Panc1 (cell line): ENCODE results near the gene RASGRP2. TPM values are rescaled to one million over a fixed set of nuclear protein-coding genes. Genes with fewer than 3 reads are reported as not detected.

Experiments
- ATAC-seq: fragments of 200-7000 bp; cut with Tn5 transposase; 2 replicates; pipeline ENCODE4 v1.9.1; 2020; ENCODE audit warnings: mild to moderate bottlenecking, moderate library complexity
- BruUV-seq: library from RNA; stranded (reverse); fragments of 400-500 nt; replicated peaks from 2 replicates; lab custom pipeline; 2021; lab: Mats Ljungman, UMichigan
- CTCF ChIA-PET: fragments of 300-600 bp; sonication (Branson Sonifier 250); formaldehyde crosslinking; loops from one replicate; lab custom pipeline; 2022; ENCODE audit warnings: antibody characterized with exemption; lab: Charles Lee
- POLR2A ChIA-PET: fragments of 300-600 bp; sonication (Branson Sonifier 250); formaldehyde crosslinking; loops from one replicate; lab custom pipeline; 2022; ENCODE audit warnings: antibody characterized with exemption; lab: Charles Lee
- DNase-seq: peaks from one replicate; pipeline ENCODE4 v3.0.0-alpha.2; 2010; ENCODE audit warnings: low read depth, low spot score
- H3K27ac ChIP-seq: 2 replicates; pipeline ENCODE4 v1.5.1; 2011; ENCODE audit warnings: mild to moderate bottlenecking, low read length, inconsistent platforms
- H3K27me3 ChIP-seq: fragments of 200-500 bp; sonication (Bioruptor generic); 2 replicates; pipeline ENCODE4 v1.6.0; 2014; ENCODE audit warnings: low read length, inconsistent platforms; ENCODE audit not compliant: control insufficient read depth, insufficient read depth
- H3K36me3 ChIP-seq: fragments of 200-500 bp; sonication (Bioruptor generic); 2 replicates; pipeline ENCODE4 v1.5.1; 2014; ENCODE audit warnings: inconsistent platforms, mild to moderate bottlenecking, low read length, moderate library complexity; ENCODE audit not compliant: control insufficient read depth, insufficient read depth
- H3K4me1 ChIP-seq: 2 replicates; pipeline ENCODE4 v1.5.1; 2011; ENCODE audit warnings: inconsistent platforms, mild to moderate bottlenecking, low read length, moderate library complexity; ENCODE audit not compliant: control insufficient read depth, insufficient read depth
- H3K4me3 ChIP-seq, 2 experiments: 2 replicates each; pipeline ENCODE4 v1.5.1; 2011 to 2012; ENCODE audit warnings: low read depth in 2 of 2, low read length in 2 of 2, mild to moderate bottlenecking in 2 of 2, inconsistent platforms in 1 of 2, moderate library complexity in 1 of 2
- H3K9me3 ChIP-seq: fragments of 200-500 bp; sonication (Bioruptor generic); 2 replicates; pipeline ENCODE4 v1.5.1; 2014; ENCODE audit warnings: low read depth, mild to moderate bottlenecking, inconsistent platforms, low read length, moderate library complexity; ENCODE audit not compliant: control insufficient read depth, insufficient read depth
- POLR2AphosphoS5 ChIP-seq: IDR thresholded peaks from 2 replicates; pipeline ENCODE4 v1.6.1; 2012; ENCODE audit warnings: mild to moderate bottlenecking, low read depth, low read length, moderate library complexity
- SIN3A ChIP-seq: IDR thresholded peaks from 2 replicates; pipeline ENCODE4 v1.6.1; 2012; ENCODE audit warnings: low read depth, mild to moderate bottlenecking, low read length, moderate library complexity, borderline replicate concordance; ENCODE audit not compliant: insufficient read depth
- TCF7L2 ChIP-seq: IDR thresholded peaks from 2 replicates; pipeline ENCODE4 v1.6.1; 2011; ENCODE audit warnings: mild to moderate bottlenecking, low read depth, low read length, inconsistent platforms
- in situ Hi-C: cut with HindIII; loops from 2 replicates; pipeline ENCODE4 v1.10.0; 2016; ENCODE audit warnings: low sequenced_read_pairs, low pct_unique_long_range_greater_than_20kb
- intact Hi-C: fragments of 100-400 bp; cut with micrococcal nuclease; formaldehyde crosslinking; loops from one replicate; pipeline ENCODE4 v1.10.0; 2022; ENCODE audit not compliant: unreplicated experiment
- total RNA-seq: library from RNA; stranded (reverse); gene quantifications from one replicate; pipeline ENCODE4 v1.2.1, GENCODE V29; 2021; ENCODE audit not compliant: unreplicated experiment
- TF ChIP-seq, protein P1 (sequence below): fragments of 450-650 bp; IDR thresholded peaks from 2 replicates; pipeline ENCODE4 v1.5.1; 2017; ENCODE audit warnings: mild to moderate bottlenecking
- TF ChIP-seq, protein P2 (sequence below), 2 experiments: IDR thresholded peaks; 2 replicates each; pipeline ENCODE4 v1.6.1; 2011 to 2012; ENCODE audit warnings: low read depth in 2 of 2, control low read depth in 1 of 2, low read length in 1 of 2, mild to moderate bottlenecking in 1 of 2, moderate library complexity in 1 of 2; ENCODE audit not compliant: insufficient read depth in 1 of 2

The RASGRP2 gene
- total RNA-seq, 1 experiment from 2014 or later, result 3.7 TPM

DNA sequence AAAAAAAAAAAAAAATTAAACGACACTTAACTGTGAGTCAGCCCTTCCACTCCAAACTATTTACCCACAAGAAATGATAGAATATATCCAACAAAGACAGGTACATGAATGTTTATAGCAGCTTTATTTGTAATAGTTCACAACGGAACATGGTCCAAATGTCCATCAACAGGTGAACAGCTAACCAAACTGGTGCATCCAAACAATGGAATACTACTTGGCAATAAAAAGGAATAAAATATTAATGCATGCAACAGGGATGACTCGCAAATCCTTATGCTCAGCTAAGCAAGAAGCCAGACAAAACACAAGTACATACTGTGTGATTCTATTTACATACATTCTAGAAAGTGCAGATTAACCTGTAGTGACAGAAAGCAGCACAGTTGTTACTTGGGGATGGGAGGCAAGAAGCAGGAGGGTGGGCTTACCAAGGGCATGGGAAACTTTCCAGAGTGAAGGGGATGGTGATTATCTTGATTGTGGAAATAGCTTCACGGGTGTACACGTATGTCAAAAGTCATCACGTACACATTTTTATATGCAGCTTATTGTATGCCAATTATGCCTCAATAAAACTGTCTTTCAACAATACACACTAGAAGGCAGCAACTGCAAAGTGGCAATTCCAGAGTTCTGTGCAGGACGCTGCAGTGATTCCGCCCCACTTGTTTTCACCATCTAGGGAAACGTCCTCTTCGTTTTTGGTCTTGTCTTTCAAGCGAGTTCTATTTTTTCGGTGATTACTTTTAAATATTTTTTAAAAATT, 41.1 kb upstream of the RASGRP2 start:
- Histone ChIP-seq H3K9me3 (no peaks in the 10 kb centered on the region), H3K4me3 (no peak overlapping the region), H3K4me1 (no peaks in the 10 kb centered on the region), H3K27ac (no peak overlapping the region), H3K36me3 (no peaks in the 10 kb centered on the region), H3K27me3 (no peaks in the 10 kb centered on the region)
- in situ Hi-C loops (no loop called here), intact Hi-C loops (no loop called here)
- TF ChIP-seq POLR2AphosphoS5 (no peak), TCF7L2 (no peak), SIN3A (no peak)
- TF ChIP-seq, protein P1, sequence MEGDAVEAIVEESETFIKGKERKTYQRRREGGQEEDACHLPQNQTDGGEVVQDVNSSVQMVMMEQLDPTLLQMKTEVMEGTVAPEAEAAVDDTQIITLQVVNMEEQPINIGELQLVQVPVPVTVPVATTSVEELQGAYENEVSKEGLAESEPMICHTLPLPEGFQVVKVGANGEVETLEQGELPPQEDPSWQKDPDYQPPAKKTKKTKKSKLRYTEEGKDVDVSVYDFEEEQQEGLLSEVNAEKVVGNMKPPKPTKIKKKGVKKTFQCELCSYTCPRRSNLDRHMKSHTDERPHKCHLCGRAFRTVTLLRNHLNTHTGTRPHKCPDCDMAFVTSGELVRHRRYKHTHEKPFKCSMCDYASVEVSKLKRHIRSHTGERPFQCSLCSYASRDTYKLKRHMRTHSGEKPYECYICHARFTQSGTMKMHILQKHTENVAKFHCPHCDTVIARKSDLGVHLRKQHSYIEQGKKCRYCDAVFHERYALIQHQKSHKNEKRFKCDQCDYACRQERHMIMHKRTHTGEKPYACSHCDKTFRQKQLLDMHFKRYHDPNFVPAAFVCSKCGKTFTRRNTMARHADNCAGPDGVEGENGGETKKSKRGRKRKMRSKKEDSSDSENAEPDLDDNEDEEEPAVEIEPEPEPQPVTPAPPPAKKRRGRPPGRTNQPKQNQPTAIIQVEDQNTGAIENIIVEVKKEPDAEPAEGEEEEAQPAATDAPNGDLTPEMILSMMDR, result no peak
- TF ChIP-seq, protein P2, sequence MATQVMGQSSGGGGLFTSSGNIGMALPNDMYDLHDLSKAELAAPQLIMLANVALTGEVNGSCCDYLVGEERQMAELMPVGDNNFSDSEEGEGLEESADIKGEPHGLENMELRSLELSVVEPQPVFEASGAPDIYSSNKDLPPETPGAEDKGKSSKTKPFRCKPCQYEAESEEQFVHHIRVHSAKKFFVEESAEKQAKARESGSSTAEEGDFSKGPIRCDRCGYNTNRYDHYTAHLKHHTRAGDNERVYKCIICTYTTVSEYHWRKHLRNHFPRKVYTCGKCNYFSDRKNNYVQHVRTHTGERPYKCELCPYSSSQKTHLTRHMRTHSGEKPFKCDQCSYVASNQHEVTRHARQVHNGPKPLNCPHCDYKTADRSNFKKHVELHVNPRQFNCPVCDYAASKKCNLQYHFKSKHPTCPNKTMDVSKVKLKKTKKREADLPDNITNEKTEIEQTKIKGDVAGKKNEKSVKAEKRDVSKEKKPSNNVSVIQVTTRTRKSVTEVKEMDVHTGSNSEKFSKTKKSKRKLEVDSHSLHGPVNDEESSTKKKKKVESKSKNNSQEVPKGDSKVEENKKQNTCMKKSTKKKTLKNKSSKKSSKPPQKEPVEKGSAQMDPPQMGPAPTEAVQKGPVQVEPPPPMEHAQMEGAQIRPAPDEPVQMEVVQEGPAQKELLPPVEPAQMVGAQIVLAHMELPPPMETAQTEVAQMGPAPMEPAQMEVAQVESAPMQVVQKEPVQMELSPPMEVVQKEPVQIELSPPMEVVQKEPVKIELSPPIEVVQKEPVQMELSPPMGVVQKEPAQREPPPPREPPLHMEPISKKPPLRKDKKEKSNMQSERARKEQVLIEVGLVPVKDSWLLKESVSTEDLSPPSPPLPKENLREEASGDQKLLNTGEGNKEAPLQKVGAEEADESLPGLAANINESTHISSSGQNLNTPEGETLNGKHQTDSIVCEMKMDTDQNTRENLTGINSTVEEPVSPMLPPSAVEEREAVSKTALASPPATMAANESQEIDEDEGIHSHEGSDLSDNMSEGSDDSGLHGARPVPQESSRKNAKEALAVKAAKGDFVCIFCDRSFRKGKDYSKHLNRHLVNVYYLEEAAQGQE (IDR thresholded peaks at IDR 0.05; ENCODE audit: insufficient read depth in 1 of 2, low read depth in 2 of 2, low read length in 1 of 2), result no peak
- BruUV-seq, result TSS peak; percentile 74
- DNase-seq (no peak), ATAC-seq (no peak)
- ChIA-PET POLR2A (no interaction called here), CTCF (interaction anchor here (0.7 kb wide), 1 partner anchor 139 kb away, joined by 3 read pairs; no protein-coding TSS in a partner anchor)

DNA sequence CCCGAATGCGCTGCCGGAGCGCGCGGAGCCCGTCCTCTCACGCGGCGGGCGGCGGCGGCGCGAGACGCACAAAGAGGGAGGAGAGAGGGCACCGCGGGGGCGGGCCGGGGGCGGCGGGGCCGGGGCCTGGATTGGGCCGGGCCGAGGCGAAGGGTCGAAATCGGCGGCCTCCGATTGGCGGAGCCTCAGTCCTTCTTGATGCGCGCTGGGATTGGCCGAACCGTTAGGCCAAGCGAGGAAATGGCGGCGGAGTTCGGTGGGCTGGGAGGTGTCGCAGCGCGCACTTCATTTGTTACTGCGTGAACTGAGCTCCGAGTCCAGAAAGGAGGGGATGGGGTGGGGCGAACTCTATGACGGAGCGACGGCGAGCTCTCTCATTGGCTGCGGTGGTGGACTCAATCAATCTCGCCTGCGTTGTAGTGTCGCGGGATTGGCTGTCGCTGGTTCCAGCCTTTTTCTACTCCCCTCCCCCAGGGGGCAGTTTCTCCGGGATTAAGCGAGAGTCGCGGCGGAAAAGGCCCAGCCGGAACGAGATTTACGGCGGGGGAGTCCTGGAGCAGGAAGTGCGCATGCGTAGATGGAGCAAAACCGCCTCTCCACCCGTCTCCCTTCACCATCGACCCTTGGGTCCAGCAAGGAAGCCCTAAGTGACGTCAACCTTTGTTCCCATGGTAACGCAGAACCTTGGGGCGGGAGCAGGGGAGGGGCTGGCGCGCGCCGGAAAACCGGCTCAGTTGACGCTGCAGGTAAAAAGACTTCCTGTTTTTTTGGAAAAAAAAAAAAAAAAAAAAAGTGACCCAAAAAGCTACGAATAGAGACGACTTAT, 34.7 kb upstream of the RASGRP2 start, which contains the start of gene SF1:
SF1 (minus strand) TSS at position 70 of the 826 bp plus-strand sequence. CDS start 150 bp downstream, outside the sequence.
- peak; percentile 67; the same call in 1 of the 2 replicates for TF ChIP-seq POLR2AphosphoS5
- TF ChIP-seq, protein P1, result no peak
- no peak for TF ChIP-seq SIN3A
- CTCF ChIA-PET, result interaction anchor here (0.7 to 1.3 kb wide), 3 partner anchors 9 to 92 kb away, joined by 3 to 6 read pairs (median 3); partner anchors contain the start of gene RASGRP2
- intact Hi-C loops, result no loop called here

More for the DNA sequence above, 34.7 kb upstream of the RASGRP2 start, which contains the start of gene SF1:
- Histone ChIP-seq H3K27me3 (no peaks in the 10 kb centered on the region), H3K9me3 (no peaks in the 10 kb centered on the region), H3K36me3 (peaks cover 33% of the 10 kb centered on the region), H3K27ac (peak within 1 kb of the TSS; percentile 98), H3K4me3 (peak within 1 kb of the TSS; percentile 88 to 92), H3K4me1 (peaks cover 16% of the 10 kb centered on the region)
- DNase-seq, result peak; percentile 100
- peak; percentile 95 for ATAC-seq
- in situ Hi-C loops, result no loop called here
- POLR2A ChIA-PET, result interaction anchor here (0.5 to 1.6 kb wide), 8 partner anchors 9 to 137 kb away, joined by 3 to 18 read pairs (median 4); no protein-coding TSS in a partner anchor
- BruUV-seq, result no TSS peak
